HTERT RPE-1 (cell line): ENCODE measurements around the gene SLC9C2.
"Not testable (repeated sequence)": the region's sequence is repeated elsewhere in the genome, so short reads cannot be mapped to it uniquely, and the experiment has no call there.

Experiments used
- in situ Hi-C: fragments of 300-500 bp; cut with MboI; formaldehyde crosslinking; loops from 4 replicates; pipeline ENCODE4 v1.14.3; 2020; ENCODE audit warnings: low sequenced_read_pairs

Gene SLC9C2

GRCh38 chr1:173603056-173603591 lies at the start of gene SLC9C2:
TSS of gene SLC9C2 (minus strand) at chr1:173603072. CDS start at chr1:173601776, 1,296 bp downstream.
- in situ Hi-C loops: no loop called here

- in situ Hi-C loops: no loop called here
These were observed 46.2 kb upstream of the SLC9C2 start for GRCh38 chr1:173648880-173649605.

GRCh38 chr1:173646656-173647055 lies 43.8 kb upstream of the SLC9C2 start:
- in situ Hi-C loops: no loop called here

GRCh38 chr1:173642450-173643139 lies 39.7 kb upstream of the SLC9C2 start:
- in situ Hi-C loops: not testable (repeated sequence)

- in situ Hi-C loops: no loop called here
These were observed 36.2 kb upstream of the SLC9C2 start for GRCh38 chr1:173639102-173639501.

GRCh38 chr1:173638043-173639021 lies 35.5 kb upstream of the SLC9C2 start:
- in situ Hi-C loops: no loop called here

- in situ Hi-C loops: not testable (repeated sequence)
These were observed 34.6 kb upstream of the SLC9C2 start for GRCh38 chr1:173637236-173638042.

GRCh38 chr1:173635116-173635515 lies 32.2 kb upstream of the SLC9C2 start, which contains the start of gene TEX50:
TSS of gene TEX50 (plus strand) at chr1:173635338. CDS start at chr1:173635522, 184 bp downstream.
- in situ Hi-C loops: no loop called here

GRCh38 chr1:173628888-173629287 lies 26.0 kb upstream of the SLC9C2 start:
- in situ Hi-C loops: no loop called here

- in situ Hi-C loops: no loop called here
These were observed 24.4 kb upstream of the SLC9C2 start for GRCh38 chr1:173627269-173627668.

- in situ Hi-C loops: no loop called here
These were observed 14.0 kb upstream of the SLC9C2 start for GRCh38 chr1:173616859-173617258.

GRCh38 chr1:173613086-173613485 lies 10.2 kb upstream of the SLC9C2 start:
- in situ Hi-C loops: not testable (repeated sequence)

- in situ Hi-C loops: no loop called here
These were observed 5.8 kb upstream of the SLC9C2 start for GRCh38 chr1:173608503-173609216.

GRCh38 chr1:173601588-173601987 lies 1.3 kb downstream of the SLC9C2 start:
- in situ Hi-C loops: no loop called here

GRCh38 chr1:173596097-173596825 lies 6.6 kb downstream of the SLC9C2 start:
- in situ Hi-C loops: no loop called here

- in situ Hi-C loops: not testable (repeated sequence)
These were observed 11.7 kb downstream of the SLC9C2 start for GRCh38 chr1:173591138-173591537.

- in situ Hi-C loops: no loop called here
These were observed 12.3 kb downstream of the SLC9C2 start for GRCh38 chr1:173590557-173590956.

GRCh38 chr1:173581383-173582079 lies 21.3 kb downstream of the SLC9C2 start:
- in situ Hi-C loops: no loop called here
